Lower leg skin (tissue), 3 donors: ENCODE results near the gene LMF1.

Experiments used
- POLR2A ChIP-seq, 2 donors: fragments of 450-650 bp; IDR thresholded peaks; one replicate each; pipeline ENCODE4 v1.6.1; 2016 to 2017; ENCODE audit warnings: antibody characterized with exemption in 2 of 2, mild to moderate bottlenecking in 1 of 2, moderate library complexity in 1 of 2
- TF ChIP-seq, protein P1 (sequence below), 3 donors: fragments of 450-650 bp; IDR thresholded peaks; one replicate each; pipeline ENCODE4 v1.5.1; 2016; ENCODE audit warnings: antibody characterized with exemption in 3 of 3, mild to moderate bottlenecking in 3 of 3, moderate library complexity in 2 of 3

DNA sequence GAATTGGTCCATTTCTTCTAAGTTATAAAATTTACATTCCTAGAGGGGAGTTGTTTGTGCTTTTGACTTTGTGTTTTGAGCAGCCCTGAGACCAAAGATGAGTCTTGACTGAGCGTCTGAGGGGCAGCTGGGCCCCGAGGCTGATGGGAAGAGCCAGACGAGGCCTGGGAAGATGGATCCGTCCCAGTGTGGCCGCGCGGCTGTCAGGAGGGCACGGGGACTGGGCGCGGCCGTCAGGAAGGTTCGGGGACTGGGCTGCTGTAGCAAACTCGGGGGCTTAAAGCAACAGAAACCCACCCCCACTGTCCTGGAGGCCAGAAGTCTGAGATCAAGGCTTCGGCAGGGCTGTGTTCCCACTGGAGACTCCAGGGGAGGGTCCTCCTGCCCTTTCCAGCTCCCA lies 132.0 kb downstream of the LMF1 start:
- TF ChIP-seq, protein P1, sequence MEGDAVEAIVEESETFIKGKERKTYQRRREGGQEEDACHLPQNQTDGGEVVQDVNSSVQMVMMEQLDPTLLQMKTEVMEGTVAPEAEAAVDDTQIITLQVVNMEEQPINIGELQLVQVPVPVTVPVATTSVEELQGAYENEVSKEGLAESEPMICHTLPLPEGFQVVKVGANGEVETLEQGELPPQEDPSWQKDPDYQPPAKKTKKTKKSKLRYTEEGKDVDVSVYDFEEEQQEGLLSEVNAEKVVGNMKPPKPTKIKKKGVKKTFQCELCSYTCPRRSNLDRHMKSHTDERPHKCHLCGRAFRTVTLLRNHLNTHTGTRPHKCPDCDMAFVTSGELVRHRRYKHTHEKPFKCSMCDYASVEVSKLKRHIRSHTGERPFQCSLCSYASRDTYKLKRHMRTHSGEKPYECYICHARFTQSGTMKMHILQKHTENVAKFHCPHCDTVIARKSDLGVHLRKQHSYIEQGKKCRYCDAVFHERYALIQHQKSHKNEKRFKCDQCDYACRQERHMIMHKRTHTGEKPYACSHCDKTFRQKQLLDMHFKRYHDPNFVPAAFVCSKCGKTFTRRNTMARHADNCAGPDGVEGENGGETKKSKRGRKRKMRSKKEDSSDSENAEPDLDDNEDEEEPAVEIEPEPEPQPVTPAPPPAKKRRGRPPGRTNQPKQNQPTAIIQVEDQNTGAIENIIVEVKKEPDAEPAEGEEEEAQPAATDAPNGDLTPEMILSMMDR (IDR thresholded peaks at IDR 0.05): no peak
- TF ChIP-seq POLR2A (IDR thresholded peaks at IDR 0.05): no peak
